DND-41 (cell line): ENCODE data around the gene PNO1.
A peak's percentile ranks its signal among the peaks of the same experiment; 100 is the strongest.

ENCODE experiments used
- ATAC-seq: fragments of 200-7000 bp; cut with Tn5 transposase; 3 replicates; pipeline ENCODE4 v1.9.1; 2021; ENCODE audit warnings: low read depth; ENCODE audit not compliant: insufficient read depth
- DNase-seq: peaks from one replicate; pipeline ENCODE4 v3.0.0-alpha.2; 2020
- H2AFZ ChIP-seq: 2 replicates; pipeline ENCODE4 v1.6.0; 2012; ENCODE audit warnings: low read depth, low read length
- H3K27ac ChIP-seq: 2 replicates; pipeline ENCODE4 v1.5.1; 2012; ENCODE audit warnings: low read length, inconsistent platforms
- H3K27me3 ChIP-seq: fragments of 200-600 bp; sonication (generic); 2 replicates; pipeline ENCODE4 v1.6.0; 2012; ENCODE audit warnings: low read length, mild to moderate bottlenecking, inconsistent platforms; ENCODE audit not compliant: insufficient read depth, poor library complexity
- H3K36me3 ChIP-seq: 2 replicates; pipeline ENCODE4 v1.5.1; 2012; ENCODE audit warnings: low read length, inconsistent platforms; ENCODE audit not compliant: insufficient read depth
- H3K4me1 ChIP-seq: 2 replicates; pipeline ENCODE4 v1.5.1; 2012; ENCODE audit warnings: mild to moderate bottlenecking, low read length; ENCODE audit not compliant: insufficient read depth
- H3K4me2 ChIP-seq: 2 replicates; pipeline ENCODE4 v1.6.0; 2012; ENCODE audit warnings: mild to moderate bottlenecking, moderate library complexity, low read length, inconsistent platforms; ENCODE audit not compliant: insufficient read depth
- H3K4me3 ChIP-seq, 2 experiments: fragments of 200-600 bp in 1 of 2; shearing (Covaris generic) in 1 of 2; 2 replicates each; pipeline ENCODE4 v1.5.1; 2012 to 2016; ENCODE audit warnings: inconsistent platforms in 2 of 2, low read length in 2 of 2, mild to moderate bottlenecking in 2 of 2, low read depth in 1 of 2, moderate library complexity in 1 of 2
- H3K79me2 ChIP-seq: 2 replicates; pipeline ENCODE4 v1.6.0; 2012; ENCODE audit warnings: low read length, inconsistent platforms; ENCODE audit not compliant: insufficient read depth
- H3K9ac ChIP-seq: 2 replicates; pipeline ENCODE4 v1.6.0; 2012; ENCODE audit warnings: low read depth, mild to moderate bottlenecking, inconsistent platforms, low read length, moderate library complexity
- H3K9me3 ChIP-seq: 2 replicates; pipeline ENCODE4 v1.5.1; 2012; ENCODE audit warnings: low read length, moderate library complexity, mild to moderate bottlenecking, inconsistent platforms; ENCODE audit not compliant: insufficient read depth, severe bottlenecking
- H4K20me1 ChIP-seq: 2 replicates; pipeline ENCODE4 v1.6.0; 2012; ENCODE audit warnings: low read length; ENCODE audit not compliant: insufficient read depth
- CTCF ChIP-seq: IDR thresholded peaks from 2 replicates; pipeline ENCODE4 v1.5.1; 2012; ENCODE audit warnings: borderline replicate concordance, low read length, moderate library complexity, mild to moderate bottlenecking; ENCODE audit not compliant: poor library complexity, severe bottlenecking; ENCODE audit errors: extremely low read depth
- EZH2 ChIP-seq: IDR thresholded peaks from 3 replicates; pipeline ENCODE4 v1.6.1; 2012; ENCODE audit warnings: borderline replicate concordance, low read depth, mild to moderate bottlenecking, moderate library complexity, low read length, inconsistent platforms; ENCODE audit not compliant: severe bottlenecking

Gene PNO1

GRCh38 chr2:68193787-68194372 is 36.2 kb downstream of the PNO1 start:
- no peak for ATAC-seq
- H3K79me2 ChIP-seq: peaks cover 99% of the 10 kb centered on the region
- no peak overlapping the region for H3K9ac ChIP-seq
- H3K4me3 ChIP-seq: no peak overlapping the region
- H3K9me3 ChIP-seq: no peaks in the 10 kb centered on the region
- H2AFZ ChIP-seq: no peak overlapping the region
- no peak for DNase-seq
- no peak overlapping the region for H3K4me2 ChIP-seq
- H3K27me3 ChIP-seq: no peaks in the 10 kb centered on the region
- no peaks in the 10 kb centered on the region; the same call in 1 of the 2 replicates for H3K36me3 ChIP-seq
- no peak overlapping the region for H3K27ac ChIP-seq
- H3K4me1 ChIP-seq: no peaks in the 10 kb centered on the region
- TF ChIP-seq CTCF: no peak
- no peak for TF ChIP-seq EZH2
- peaks cover 30% of the 10 kb centered on the region for H4K20me1 ChIP-seq

DNA sequence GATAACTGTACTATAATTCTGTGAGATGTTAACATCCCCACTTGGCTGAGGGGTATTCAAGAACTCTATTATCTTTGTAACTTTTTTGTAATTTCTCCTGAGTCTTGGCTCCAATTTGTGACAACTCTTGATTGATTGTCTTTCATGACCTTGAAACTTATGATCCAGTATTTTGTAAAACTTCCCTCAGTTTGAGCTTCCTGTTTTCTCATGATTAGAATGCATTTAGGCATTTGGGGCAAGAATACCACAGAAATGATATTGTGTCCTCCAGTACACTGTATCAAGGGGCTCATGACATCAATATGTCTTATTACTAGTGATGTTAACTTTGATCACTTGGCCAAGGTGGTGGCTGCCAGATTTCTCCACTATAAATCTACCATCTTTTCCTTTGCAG is 37.4 kb downstream of the PNO1 start:
- ATAC-seq: no peak
- Histone ChIP-seq H3K9me3 (no peaks in the 10 kb centered on the region), H3K79me2 (peaks cover 99% of the 10 kb centered on the region), H3K4me2 (no peak overlapping the region), H4K20me1 (peaks cover 30% of the 10 kb centered on the region), H3K4me1 (no peaks in the 10 kb centered on the region), H3K27me3 (no peaks in the 10 kb centered on the region), H3K9ac (no peak overlapping the region), H3K4me3 (no peak overlapping the region), H3K36me3 (no peaks in the 10 kb centered on the region), H3K27ac (no peak overlapping the region), H2AFZ (no peak overlapping the region)
- no peak for DNase-seq
- TF ChIP-seq CTCF (no peak), EZH2 (no peak)

DNA sequence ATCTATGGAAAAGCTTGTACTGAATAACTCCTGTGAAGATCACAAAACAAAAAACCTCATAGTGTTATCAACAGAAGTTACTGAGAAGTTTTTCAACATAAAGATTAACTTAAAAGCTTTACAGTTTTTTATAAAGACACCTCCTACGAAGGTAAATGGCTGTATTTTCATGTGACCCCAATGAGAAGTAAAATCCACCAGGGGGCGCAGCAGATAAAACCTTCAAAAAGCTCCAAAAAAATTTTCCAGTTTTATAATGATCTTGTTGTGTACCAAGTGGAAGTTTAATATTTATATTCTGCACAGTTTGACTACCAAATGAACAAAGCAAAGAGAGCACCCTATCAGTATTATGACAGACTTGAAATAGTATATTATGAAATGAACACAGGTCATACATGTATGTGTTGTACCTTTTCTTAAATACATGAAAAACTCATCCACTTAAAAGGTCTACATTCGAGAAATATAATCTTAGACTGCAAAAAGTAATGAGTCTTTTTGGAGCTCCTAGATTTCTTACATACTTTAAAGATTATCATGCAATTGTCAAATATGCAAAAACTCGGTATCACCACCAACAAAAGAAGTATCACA is 38.5 kb downstream of the PNO1 start:
- no peaks in the 10 kb centered on the region for H3K36me3 ChIP-seq
- H3K9me3 ChIP-seq: no peaks in the 10 kb centered on the region
- H3K4me2 ChIP-seq: no peak overlapping the region
- no peak overlapping the region for H3K27ac ChIP-seq
- no peak overlapping the region for H3K4me3 ChIP-seq
- no peak overlapping the region for H2AFZ ChIP-seq
- peaks cover 99% of the 10 kb centered on the region for H3K79me2 ChIP-seq
- H3K9ac ChIP-seq: no peak overlapping the region
- H4K20me1 ChIP-seq: peaks cover 25% of the 10 kb centered on the region
- DNase-seq (peak; percentile 33), ATAC-seq (peak; percentile 24; the same call in 1 of the 3 replicates)
- H3K4me1 ChIP-seq: no peaks in the 10 kb centered on the region
- peak; percentile 62 for TF ChIP-seq CTCF
- TF ChIP-seq EZH2: no peak
- no peaks in the 10 kb centered on the region for H3K27me3 ChIP-seq
